DMS153 (cell line): ENCODE results near the gene STK4.

Experiments
- DNase-seq: peaks from one replicate; lab custom pipeline; 2025; lab: John Stamatoyannopoulos, UW

STK4 gene

GRCh38 chr20:45087097-45087790, 120.9 kb downstream of the STK4 start:
- no peak for DNase-seq

- DNase-seq, result no peak
Observed at GRCh38 chr20:45087814-45088213, 121.5 kb downstream of the STK4 start.

GRCh38 chr20:45088247-45088646, 121.9 kb downstream of the STK4 start:
- DNase-seq, result no peak

GRCh38 chr20:45090481-45090880, 124.2 kb downstream of the STK4 start:
- no peak for DNase-seq

- no peak for DNase-seq
Observed at GRCh38 chr20:45091366-45091765, 125.1 kb downstream of the STK4 start.

- DNase-seq, result no peak
Observed at GRCh38 chr20:45092898-45093297, 126.6 kb downstream of the STK4 start.

GRCh38 chr20:45094201-45094600, 127.9 kb downstream of the STK4 start:
- DNase-seq, result no peak

- DNase-seq, result no peak
Observed at GRCh38 chr20:45094864-45095574, 128.7 kb downstream of the STK4 start.

GRCh38 chr20:45095805-45096238, 129.5 kb downstream of the STK4 start:
- DNase-seq, result no peak

- DNase-seq, result no peak
Observed at GRCh38 chr20:45096781-45097180, 130.5 kb downstream of the STK4 start.

GRCh38 chr20:45097485-45098102, 131.3 kb downstream of the STK4 start:
- DNase-seq, result no peak

- DNase-seq, result no peak
Observed at GRCh38 chr20:45098103-45098773, 131.9 kb downstream of the STK4 start.

- no peak for DNase-seq
Observed at GRCh38 chr20:45100563-45101245, 134.4 kb downstream of the STK4 start, which contains the start of gene KCNS1. Gene KCNS1 (minus strand): TSS chr20:45101127. CDS start chr20:45099236, 1,891 bp downstream.

- no peak for DNase-seq
Observed at GRCh38 chr20:45101333-45101850, 135.1 kb downstream of the STK4 start.

GRCh38 chr20:45103072-45103471, 136.8 kb downstream of the STK4 start:
- DNase-seq, result no peak

GRCh38 chr20:45104786-45105185, 138.5 kb downstream of the STK4 start:
- no peak for DNase-seq

GRCh38 chr20:45105317-45105716, 139.0 kb downstream of the STK4 start:
- no peak for DNase-seq

GRCh38 chr20:45109634-45110033, 143.3 kb downstream of the STK4 start:
- no peak for DNase-seq

GRCh38 chr20:45110301-45110700, 144.0 kb downstream of the STK4 start:
- DNase-seq, result no peak

- DNase-seq, result no peak
Observed at GRCh38 chr20:45111285-45111684, 145.0 kb downstream of the STK4 start.

- no peak for DNase-seq
Observed at GRCh38 chr20:45111799-45112471, 145.6 kb downstream of the STK4 start.
